Central memory CD8-positive, alpha-beta T cell (primary cell): ENCODE results near the gene TRMT6.

Experiments used
- ATAC-seq: fragments of 150-1000 bp; cut with Tn5 transposase; replicated peaks from 2 replicates; pipeline ENCODE4 v1.10.0; 2022; ENCODE audit warnings: mild to moderate bottlenecking, moderate FRiP score, moderate number of reproducible peaks; ENCODE audit not compliant: poor library complexity, severe bottlenecking; ENCODE audit errors: extremely low read depth
- DNase-seq, 2 donors: peaks; one replicate each; pipeline ENCODE4 v3.0.0; 2021; ENCODE audit warnings: low spot score in 2 of 2
- H3K27ac Mint-ChIP-seq: one replicate; pipeline ENCODE4 v1.8.0; 2022; ENCODE audit warnings: low read depth, mild to moderate bottlenecking, moderate library complexity, mixed read lengths
- H3K27me3 Mint-ChIP-seq: one replicate; pipeline ENCODE4 v1.8.0; 2022; ENCODE audit warnings: mixed read lengths
- H3K36me3 Mint-ChIP-seq: one replicate; pipeline ENCODE4 v1.8.0; 2022; ENCODE audit warnings: mild to moderate bottlenecking, moderate library complexity, mixed read lengths; ENCODE audit not compliant: insufficient read depth
- H3K4me1 Mint-ChIP-seq: one replicate; pipeline ENCODE4 v1.8.0; 2022; ENCODE audit warnings: mixed read lengths
- H3K4me3 Mint-ChIP-seq: one replicate; pipeline ENCODE4 v1.8.0; 2022; ENCODE audit warnings: mild to moderate bottlenecking, moderate library complexity, mixed read lengths
- H3K9me3 Mint-ChIP-seq: one replicate; pipeline ENCODE4 v1.8.0; 2022; ENCODE audit warnings: mixed read lengths

The TRMT6 gene

DNA sequence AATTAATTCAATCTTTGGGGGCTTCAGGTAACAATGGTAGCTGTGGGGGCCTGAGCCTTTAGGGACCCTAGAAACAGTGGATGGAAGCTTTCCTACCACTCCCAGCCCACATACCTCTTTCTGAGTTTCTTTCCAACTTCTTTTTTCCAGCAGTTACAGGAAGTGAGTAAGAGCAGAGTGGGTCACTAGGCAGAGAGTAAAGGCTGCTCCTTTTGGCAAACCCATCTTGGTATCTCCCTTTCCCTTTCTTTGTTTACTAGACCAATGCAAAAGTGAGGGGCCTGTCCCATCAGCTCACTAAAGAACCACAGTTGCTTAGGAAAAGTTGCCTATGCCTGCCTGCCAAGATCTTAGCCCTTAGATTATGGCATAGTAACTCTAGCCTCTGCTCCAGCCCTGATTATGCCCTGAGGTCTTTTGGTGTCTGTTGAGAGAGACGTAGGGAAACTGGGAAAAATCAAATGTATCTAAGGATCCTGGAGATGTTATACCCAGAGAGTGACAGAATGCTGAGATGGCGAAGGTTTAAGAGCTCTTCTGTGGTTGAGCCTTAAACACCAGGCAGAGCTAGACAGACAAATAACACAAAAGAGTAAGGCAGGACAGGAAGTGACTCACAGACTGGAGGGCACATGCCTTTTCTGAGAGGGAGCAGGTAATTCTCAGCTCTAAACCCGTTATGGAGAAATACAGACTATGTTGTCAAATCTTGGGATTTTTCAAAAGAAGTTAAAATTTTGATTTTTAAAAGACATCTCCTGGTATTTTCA is 31.3 kb downstream of the TRMT6 start:
- H3K36me3 Mint-ChIP-seq: no peaks in the 10 kb centered on the region
- H3K4me1 Mint-ChIP-seq: peaks cover 20% of the 10 kb centered on the region
- H3K27me3 Mint-ChIP-seq: peaks cover 30% of the 10 kb centered on the region
- peak overlapping the region; percentile 9 for H3K27ac Mint-ChIP-seq
- ATAC-seq (peak; percentile 75), DNase-seq (no peak)
- H3K9me3 Mint-ChIP-seq: no peaks in the 10 kb centered on the region
- no peak overlapping the region for H3K4me3 Mint-ChIP-seq

DNA sequence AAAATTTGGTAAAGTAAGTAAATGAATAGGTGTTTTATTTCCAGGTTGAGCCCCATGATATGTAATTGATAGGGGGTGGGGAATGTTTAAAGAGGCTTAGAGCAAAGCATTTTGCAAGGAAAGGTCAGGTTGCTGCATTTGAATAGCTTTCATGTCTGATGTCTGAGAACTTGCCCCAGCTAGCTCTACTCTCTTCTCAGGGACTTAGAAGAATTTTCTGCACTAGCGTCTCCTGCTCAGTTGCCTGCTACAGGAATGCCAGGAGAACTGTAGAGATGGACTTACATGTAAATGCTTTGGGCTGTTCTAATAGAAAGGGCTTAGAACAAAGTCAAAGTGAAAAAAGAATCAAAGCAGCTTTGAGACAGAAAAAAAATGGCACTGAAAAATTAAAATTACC is 35.5 kb downstream of the TRMT6 start:
- Mint-ChIP-seq H3K27me3 (peaks cover 44% of the 10 kb centered on the region), H3K4me1 (peaks cover 28% of the 10 kb centered on the region), H3K27ac (no peak overlapping the region), H3K9me3 (no peaks in the 10 kb centered on the region), H3K36me3 (peaks cover 3% of the 10 kb centered on the region), H3K4me3 (no peak overlapping the region)
- ATAC-seq: no peak
- DNase-seq: no peak

GRCh38 chr20:5913166-5913565 is 37.2 kb downstream of the TRMT6 start:
- H3K9me3 Mint-ChIP-seq: no peaks in the 10 kb centered on the region
- ATAC-seq: no peak
- no peak overlapping the region for H3K27ac Mint-ChIP-seq
- H3K36me3 Mint-ChIP-seq: peaks cover 3% of the 10 kb centered on the region
- peaks cover 16% of the 10 kb centered on the region for H3K4me1 Mint-ChIP-seq
- H3K27me3 Mint-ChIP-seq: peaks cover 61% of the 10 kb centered on the region
- H3K4me3 Mint-ChIP-seq: no peak overlapping the region
- no peak for DNase-seq

- DNase-seq (no peak), ATAC-seq (no peak)
- peaks cover 3% of the 10 kb centered on the region for H3K36me3 Mint-ChIP-seq
- H3K27ac Mint-ChIP-seq: no peak overlapping the region
- H3K9me3 Mint-ChIP-seq: no peaks in the 10 kb centered on the region
- peak overlapping the region; percentile 81 for H3K4me3 Mint-ChIP-seq
- peaks cover 91% of the 10 kb centered on the region for H3K27me3 Mint-ChIP-seq
- H3K4me1 Mint-ChIP-seq: peaks cover 16% of the 10 kb centered on the region
Observed at GRCh38 chr20:5910186-5910585, 40.1 kb downstream of the TRMT6 start.

DNA sequence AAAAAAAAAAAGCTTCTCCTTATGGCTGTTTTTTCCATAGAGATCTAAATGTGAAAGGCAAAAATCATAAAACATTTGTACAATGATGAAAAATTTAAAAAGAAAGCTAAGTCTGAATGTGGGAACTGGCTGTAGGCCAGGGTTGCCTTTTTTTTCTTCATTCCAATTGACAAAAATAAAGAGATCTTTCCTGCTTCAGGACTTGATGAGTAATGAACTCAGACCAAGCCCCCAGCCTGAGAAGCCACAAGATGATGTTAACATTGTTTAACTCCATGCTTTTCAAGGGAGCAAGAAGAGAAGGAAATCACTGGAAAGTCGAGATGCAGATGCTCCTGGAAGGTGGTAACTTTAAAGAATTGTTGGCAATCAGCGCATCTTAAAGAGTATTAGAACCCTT is 41.4 kb downstream of the TRMT6 start:
- Mint-ChIP-seq H3K27ac (no peak overlapping the region), H3K9me3 (no peaks in the 10 kb centered on the region), H3K27me3 (peaks cover 95% of the 10 kb centered on the region), H3K4me1 (peaks cover 16% of the 10 kb centered on the region), H3K4me3 (no peak overlapping the region), H3K36me3 (peaks cover 3% of the 10 kb centered on the region)
- DNase-seq (no peak), ATAC-seq (no peak)

DNA sequence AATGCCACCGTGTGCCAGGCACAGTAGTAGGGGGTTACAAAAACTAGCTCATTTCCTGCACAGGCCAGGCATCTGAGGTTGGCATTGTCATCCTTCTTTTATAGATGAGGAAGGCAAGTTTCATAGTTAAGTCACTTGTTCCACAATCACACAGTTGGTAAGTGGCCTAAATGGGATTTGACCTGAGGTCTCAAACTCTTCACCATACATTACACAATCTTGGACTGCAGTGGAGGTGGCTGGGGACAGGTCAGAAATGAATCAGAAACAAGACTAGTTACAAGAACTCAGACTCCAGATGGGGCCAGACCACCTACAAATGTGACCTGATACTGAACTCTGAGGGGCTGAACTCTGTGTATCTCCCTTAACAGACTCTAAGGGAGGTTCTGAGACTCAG is 49.4 kb downstream of the TRMT6 start:
- Mint-ChIP-seq H3K4me1 (no peaks in the 10 kb centered on the region), H3K36me3 (no peaks in the 10 kb centered on the region), H3K27ac (no peak overlapping the region), H3K9me3 (no peaks in the 10 kb centered on the region), H3K4me3 (no peak overlapping the region), H3K27me3 (peaks cover 56% of the 10 kb centered on the region)
- ATAC-seq (no peak), DNase-seq (no peak)

DNA sequence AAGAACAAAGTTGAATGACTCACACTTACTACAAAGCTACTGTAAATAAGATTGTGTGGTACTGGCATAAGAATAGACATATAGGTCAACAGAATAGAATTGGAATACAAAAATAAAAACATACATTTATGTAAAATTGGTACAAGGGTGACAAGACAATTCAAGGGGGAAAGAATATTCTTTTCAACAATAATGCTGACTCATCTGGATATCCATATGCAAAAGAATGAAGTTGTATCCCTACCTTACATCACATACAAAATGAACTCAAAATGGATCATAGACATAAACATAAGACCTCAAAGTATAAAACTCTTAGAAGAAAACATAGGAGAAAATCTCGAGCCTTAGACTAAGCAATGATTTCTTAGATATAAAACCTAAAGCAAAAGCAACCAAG is 50.9 kb downstream of the TRMT6 start:
- no peak overlapping the region for H3K4me3 Mint-ChIP-seq
- H3K36me3 Mint-ChIP-seq: no peaks in the 10 kb centered on the region
- no peaks in the 10 kb centered on the region for H3K9me3 Mint-ChIP-seq
- no peak overlapping the region for H3K27ac Mint-ChIP-seq
- ATAC-seq (no peak), DNase-seq (no peak)
- H3K27me3 Mint-ChIP-seq: peaks cover 52% of the 10 kb centered on the region
- H3K4me1 Mint-ChIP-seq: no peaks in the 10 kb centered on the region

DNA sequence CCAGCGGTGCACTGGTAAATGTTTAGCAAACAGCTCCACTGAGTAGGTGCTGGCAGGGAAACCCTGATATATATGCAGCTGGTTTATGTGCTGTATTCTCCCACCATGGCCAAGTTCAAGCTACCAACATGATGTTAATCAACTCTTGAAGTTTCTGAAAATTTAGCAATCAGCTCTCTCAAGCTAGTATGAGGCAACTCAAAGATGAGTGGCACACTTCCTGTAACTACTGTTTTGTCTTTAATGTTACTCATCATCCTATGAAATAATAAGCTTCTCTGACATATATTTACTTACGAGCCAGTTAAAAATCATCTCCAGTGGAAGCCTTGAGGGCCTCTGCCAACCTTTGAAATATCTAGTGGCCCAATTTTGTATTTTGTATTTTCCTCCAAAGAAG is 54.7 kb downstream of the TRMT6 start:
- H3K4me1 Mint-ChIP-seq: no peaks in the 10 kb centered on the region
- DNase-seq (no peak), ATAC-seq (no peak)
- H3K27ac Mint-ChIP-seq: no peak overlapping the region
- no peaks in the 10 kb centered on the region for H3K36me3 Mint-ChIP-seq
- H3K27me3 Mint-ChIP-seq: peaks cover 32% of the 10 kb centered on the region
- H3K9me3 Mint-ChIP-seq: no peaks in the 10 kb centered on the region
- H3K4me3 Mint-ChIP-seq: no peak overlapping the region

DNA sequence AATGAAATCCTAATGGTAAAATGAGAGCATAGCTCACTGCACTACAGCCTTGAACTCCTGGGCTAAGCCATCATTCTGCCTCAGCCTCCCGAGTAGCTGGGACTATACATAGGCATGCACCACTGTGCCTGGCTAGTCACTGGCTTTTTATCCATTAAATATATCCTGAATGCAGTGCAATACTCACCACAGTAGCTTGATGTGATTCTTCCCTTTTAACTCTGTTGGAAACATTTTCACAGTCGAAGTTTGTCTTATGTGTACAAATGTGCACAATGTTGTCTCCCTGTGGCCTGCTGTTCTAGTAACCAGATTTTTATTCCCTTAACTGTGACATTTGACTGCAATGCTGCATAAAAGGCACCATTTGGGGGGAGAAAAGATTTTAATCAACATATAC is 56.7 kb downstream of the TRMT6 start:
- no peaks in the 10 kb centered on the region for H3K4me1 Mint-ChIP-seq

GRCh38 chr20:5893052-5893451 is 57.3 kb downstream of the TRMT6 start:
- no peaks in the 10 kb centered on the region for H3K36me3 Mint-ChIP-seq
- DNase-seq (no peak), ATAC-seq (no peak)
- no peak overlapping the region for H3K4me3 Mint-ChIP-seq
- no peaks in the 10 kb centered on the region for H3K9me3 Mint-ChIP-seq
- H3K27ac Mint-ChIP-seq: no peak overlapping the region
- H3K4me1 Mint-ChIP-seq: no peaks in the 10 kb centered on the region
- H3K27me3 Mint-ChIP-seq: peaks cover 32% of the 10 kb centered on the region

More for the DNA sequence above, 56.7 kb downstream of the TRMT6 start:
- DNase-seq (no peak), ATAC-seq (no peak)
- no peaks in the 10 kb centered on the region for H3K36me3 Mint-ChIP-seq
- H3K9me3 Mint-ChIP-seq: no peaks in the 10 kb centered on the region
- no peak overlapping the region for H3K27ac Mint-ChIP-seq
- H3K4me3 Mint-ChIP-seq: no peak overlapping the region
- H3K27me3 Mint-ChIP-seq: peaks cover 32% of the 10 kb centered on the region

GRCh38 chr20:5890773-5891441 is 59.4 kb downstream of the TRMT6 start:
- no peak for ATAC-seq
- H3K27me3 Mint-ChIP-seq: peaks cover 11% of the 10 kb centered on the region
- DNase-seq: no peak
- H3K27ac Mint-ChIP-seq: no peak overlapping the region
- H3K4me1 Mint-ChIP-seq: no peaks in the 10 kb centered on the region
- H3K4me3 Mint-ChIP-seq: no peak overlapping the region
- no peaks in the 10 kb centered on the region for H3K36me3 Mint-ChIP-seq
- no peaks in the 10 kb centered on the region for H3K9me3 Mint-ChIP-seq

- Mint-ChIP-seq H3K9me3 (no peaks in the 10 kb centered on the region), H3K4me3 (no peak overlapping the region), H3K27me3 (no peaks in the 10 kb centered on the region), H3K4me1 (no peaks in the 10 kb centered on the region), H3K27ac (no peak overlapping the region), H3K36me3 (no peaks in the 10 kb centered on the region)
- DNase-seq (no peak), ATAC-seq (no peak)
Observed at GRCh38 chr20:5888041-5888440, 62.3 kb downstream of the TRMT6 start.

DNA sequence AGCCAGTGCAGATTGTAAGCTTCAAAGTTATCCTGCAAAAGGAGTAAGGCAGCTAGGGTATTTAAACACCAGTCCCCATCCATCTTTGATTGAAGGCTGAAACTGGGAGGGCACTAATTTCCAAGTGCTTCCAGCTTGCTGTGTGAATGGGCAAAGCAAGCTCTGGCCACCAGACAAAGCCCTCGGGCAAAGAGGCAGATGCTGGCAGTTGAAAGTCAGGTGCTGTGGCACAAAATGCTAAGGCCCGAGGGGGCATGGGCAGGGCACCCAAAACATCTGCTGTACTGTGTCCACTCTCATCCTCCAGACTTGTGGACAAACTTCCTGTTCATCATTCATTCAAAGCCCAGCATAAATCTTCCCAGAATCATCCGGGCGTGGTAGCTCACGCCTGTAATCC is 62.9 kb downstream of the TRMT6 start:
- H3K9me3 Mint-ChIP-seq: no peaks in the 10 kb centered on the region
- H3K4me3 Mint-ChIP-seq: no peak overlapping the region
- no peaks in the 10 kb centered on the region for H3K4me1 Mint-ChIP-seq
- H3K36me3 Mint-ChIP-seq: no peaks in the 10 kb centered on the region
- H3K27me3 Mint-ChIP-seq: no peaks in the 10 kb centered on the region
- no peak for DNase-seq
- no peak for ATAC-seq
- H3K27ac Mint-ChIP-seq: no peak overlapping the region
